IMR-90 (cell line): ENCODE measurements around the gene MICAL3.

Experiments used
- BHLHE40 ChIP-seq: fragments of 150-350 bp; IDR thresholded peaks from 2 replicates; pipeline ENCODE4 v1.6.1; 2016; ENCODE audit warnings: mild to moderate bottlenecking, low read depth, low read length
- CEBPB ChIP-seq: IDR thresholded peaks from 2 replicates; pipeline ENCODE4 v1.6.1; 2012; ENCODE audit warnings: low read depth, low read length, improper control_type of control experiment
- TF ChIP-seq, protein P1 (sequence below): conservative IDR thresholded peaks from 2 replicates; pipeline ENCODE4 v1.5.1; 2012; ENCODE audit warnings: mild to moderate bottlenecking, low read depth, low read length, improper control_type of control experiment

GRCh38 chr22:17744430-17744829, 279.9 kb downstream of the MICAL3 start:
- TF ChIP-seq, protein P1, sequence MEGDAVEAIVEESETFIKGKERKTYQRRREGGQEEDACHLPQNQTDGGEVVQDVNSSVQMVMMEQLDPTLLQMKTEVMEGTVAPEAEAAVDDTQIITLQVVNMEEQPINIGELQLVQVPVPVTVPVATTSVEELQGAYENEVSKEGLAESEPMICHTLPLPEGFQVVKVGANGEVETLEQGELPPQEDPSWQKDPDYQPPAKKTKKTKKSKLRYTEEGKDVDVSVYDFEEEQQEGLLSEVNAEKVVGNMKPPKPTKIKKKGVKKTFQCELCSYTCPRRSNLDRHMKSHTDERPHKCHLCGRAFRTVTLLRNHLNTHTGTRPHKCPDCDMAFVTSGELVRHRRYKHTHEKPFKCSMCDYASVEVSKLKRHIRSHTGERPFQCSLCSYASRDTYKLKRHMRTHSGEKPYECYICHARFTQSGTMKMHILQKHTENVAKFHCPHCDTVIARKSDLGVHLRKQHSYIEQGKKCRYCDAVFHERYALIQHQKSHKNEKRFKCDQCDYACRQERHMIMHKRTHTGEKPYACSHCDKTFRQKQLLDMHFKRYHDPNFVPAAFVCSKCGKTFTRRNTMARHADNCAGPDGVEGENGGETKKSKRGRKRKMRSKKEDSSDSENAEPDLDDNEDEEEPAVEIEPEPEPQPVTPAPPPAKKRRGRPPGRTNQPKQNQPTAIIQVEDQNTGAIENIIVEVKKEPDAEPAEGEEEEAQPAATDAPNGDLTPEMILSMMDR, result no peak
- TF ChIP-seq BHLHE40, result no peak
- TF ChIP-seq CEBPB, result no peak
